SHP77 (cell line): Measurements from ENCODE around the gene FHIT.

Experiments
- DNase-seq, 2 experiments: peaks; one replicate each; lab custom pipeline; 2025; lab: John Stamatoyannopoulos, UW

The FHIT gene

GRCh38 chr3:59710554-59710953, 1540.7 kb downstream of the FHIT start:
- DNase-seq: no peak

GRCh38 chr3:59709702-59710553, 1541.3 kb downstream of the FHIT start:
- DNase-seq: no peak

- DNase-seq: no peak
Measured at GRCh38 chr3:59708202-59708601, 1543.0 kb downstream of the FHIT start.

GRCh38 chr3:59704292-59704691, 1547.0 kb downstream of the FHIT start:
- DNase-seq: no peak

- no peak for DNase-seq
Measured at GRCh38 chr3:59699648-59700320, 1551.5 kb downstream of the FHIT start.
